Neural cell (in vitro differentiated cells): ENCODE measurements around the gene HDGF. TPM values are rescaled to one million over a fixed set of nuclear protein-coding genes. Genes with fewer than 3 reads are reported as not detected.

ENCODE experiments used
- H2AFZ ChIP-seq: fragments of 200-600, 300-800 bp; sonication (generic), shearing (Covaris generic); 2 replicates; pipeline ENCODE4 v1.6.0; 2014; ENCODE audit warnings: low read depth, mild to moderate bottlenecking, antibody characterized with exemption, low read length, moderate library complexity
- H3F3A ChIP-seq: fragments of 200-600 bp; shearing (Covaris generic); 2 replicates; pipeline ENCODE4 v1.6.1; 2016; ENCODE audit warnings: mild to moderate bottlenecking, moderate library complexity, mixed read lengths, antibody characterized with exemption, low read length; ENCODE audit not compliant: insufficient read depth, poor library complexity, severe bottlenecking
- H3K27ac ChIP-seq: fragments of 200-600, 300-800 bp; sonication (generic), shearing (Covaris generic); 2 replicates; pipeline ENCODE4 v1.5.1; 2014; ENCODE audit warnings: mild to moderate bottlenecking, low read length, moderate library complexity
- H3K27me3 ChIP-seq: fragments of 300-800, 200-600 bp; sonication (generic), shearing (Covaris generic); 2 replicates; pipeline ENCODE4 v1.6.0; 2014; ENCODE audit warnings: mild to moderate bottlenecking, low read depth, low read length, moderate library complexity; ENCODE audit not compliant: insufficient read depth
- H3K36me3 ChIP-seq: fragments of 300-800, 200-600 bp; sonication (generic), shearing (Covaris generic); 2 replicates; pipeline ENCODE4 v1.5.1; 2014; ENCODE audit warnings: mild to moderate bottlenecking, antibody characterized with exemption, low read length, moderate library complexity; ENCODE audit not compliant: insufficient read depth
- H3K4me2 ChIP-seq: fragments of 300-800, 200-600 bp; sonication (generic), shearing (Covaris generic); 2 replicates; pipeline ENCODE4 v1.6.0; 2014; ENCODE audit warnings: mild to moderate bottlenecking, low read length
- H3K4me3 ChIP-seq: fragments of 300-800, 200-600 bp; sonication (generic), shearing (Covaris generic); 2 replicates; pipeline ENCODE4 v1.5.1; 2014; ENCODE audit warnings: mild to moderate bottlenecking, low read length, moderate library complexity
- H3K79me2 ChIP-seq: fragments of 200-600 bp; shearing (Covaris generic); replicated peaks from 2 replicates; pipeline ENCODE4 v1.6.0; 2014; ENCODE audit warnings: mild to moderate bottlenecking, low read length, moderate library complexity; ENCODE audit not compliant: insufficient read depth
- H3K9ac ChIP-seq: fragments of 300-800, 200-600 bp; sonication (generic), shearing (Covaris generic); 2 replicates; pipeline ENCODE4 v1.6.1; 2016; ENCODE audit warnings: mild to moderate bottlenecking, low read length, mixed read lengths
- H3K9me2 ChIP-seq: fragments of 200-600 bp; shearing (Covaris generic); 2 replicates; pipeline ENCODE4 v1.6.1; 2016; ENCODE audit warnings: mild to moderate bottlenecking, low read length, mixed read lengths; ENCODE audit not compliant: insufficient read depth
- H3K9me3 ChIP-seq: fragments of 200-600, 300-800 bp; sonication (generic), shearing (Covaris generic); 2 replicates; pipeline ENCODE4 v1.6.1; 2016; ENCODE audit warnings: mild to moderate bottlenecking, mixed run types, low read length, moderate library complexity, mixed read lengths
- H4K20me1 ChIP-seq: fragments of 200-600 bp; shearing (Covaris generic); 2 replicates; pipeline ENCODE4 v1.6.1; 2016; ENCODE audit warnings: mild to moderate bottlenecking, mixed run types; ENCODE audit not compliant: insufficient read depth
- CTCF ChIP-seq: fragments of 450-650 bp; IDR thresholded peaks from 2 replicates; pipeline ENCODE4 v1.5.1; 2014; ENCODE audit warnings: antibody characterized with exemption, mild to moderate bottlenecking, moderate library complexity; ENCODE audit not compliant: poor library complexity, severe bottlenecking
- EP300 ChIP-seq: fragments of 450-650 bp; conservative IDR thresholded peaks from 2 replicates; pipeline ENCODE4 v1.6.1; 2014; ENCODE audit warnings: antibody characterized with exemption, mild to moderate bottlenecking, moderate library complexity; ENCODE audit not compliant: poor library complexity, severe bottlenecking
- EZH2 ChIP-seq: fragments of 200-600, 300-800 bp; shearing (Covaris generic), sonication (generic); IDR thresholded peaks from 2 replicates; pipeline ENCODE4 v1.6.1; 2014; ENCODE audit warnings: antibody characterized with exemption, low read length, borderline replicate concordance, mild to moderate bottlenecking; ENCODE audit not compliant: insufficient read depth, poor library complexity, severe bottlenecking
- MXI1 ChIP-seq: fragments of 450-650 bp; conservative IDR thresholded peaks from 2 replicates; pipeline ENCODE4 v1.6.1; 2014; ENCODE audit warnings: antibody characterized with exemption, mild to moderate bottlenecking; ENCODE audit not compliant: poor library complexity, severe bottlenecking
- POLR2AphosphoS5 ChIP-seq: IDR thresholded peaks from 2 replicates; pipeline ENCODE4 v1.6.1; 2012
- RAD21 ChIP-seq: fragments of 450-650 bp; conservative IDR thresholded peaks from 2 replicates; pipeline ENCODE4 v1.6.1; 2014; ENCODE audit warnings: antibody characterized with exemption, mild to moderate bottlenecking, moderate library complexity
- REST ChIP-seq: IDR thresholded peaks from 2 replicates; pipeline ENCODE4 v1.6.1; 2012; ENCODE audit warnings: borderline replicate concordance
- SMC3 ChIP-seq: fragments of 450-650 bp; conservative IDR thresholded peaks from 2 replicates; pipeline ENCODE4 v1.6.1; 2014; ENCODE audit warnings: antibody characterized with exemption, mild to moderate bottlenecking, moderate library complexity; ENCODE audit not compliant: poor library complexity
- TAF1 ChIP-seq: IDR thresholded peaks from 2 replicates; pipeline ENCODE4 v1.6.1; 2012; ENCODE audit warnings: low read depth
- polyA plus RNA-seq: library from polyadenylated mRNA; depleted of rRNA; stranded (reverse); fragments of >200 nt; gene quantifications from 2 replicates; pipeline ENCODE4 v1.2.3, GENCODE V29; 2014

Gene HDGF
- polyA plus RNA-seq, 1 donor from 2014 or later: 138 TPM

GRCh38 chr1:156717351-156717750 lies 34.1 kb downstream of the HDGF start:
- H4K20me1 ChIP-seq: no peaks in the 10 kb centered on the region
- H3K27ac ChIP-seq: no peak overlapping the region
- H3K9me3 ChIP-seq: no peaks in the 10 kb centered on the region
- no peaks in the 10 kb centered on the region for H3K36me3 ChIP-seq
- no peak overlapping the region for H3K4me2 ChIP-seq
- H3K9ac ChIP-seq: no peak overlapping the region
- TF ChIP-seq MXI1: no peak
- no peak for TF ChIP-seq EZH2
- TF ChIP-seq RAD21: no peak
- no peak for TF ChIP-seq SMC3
- no peak for TF ChIP-seq POLR2AphosphoS5
- TF ChIP-seq REST: no peak
- no peak for TF ChIP-seq CTCF
- TF ChIP-seq EP300: no peak
- TF ChIP-seq TAF1: no peak
- H3K27me3 ChIP-seq: no peaks in the 10 kb centered on the region
- no peaks in the 10 kb centered on the region for H3K9me2 ChIP-seq
- no peak overlapping the region for H2AFZ ChIP-seq
- H3K79me2 ChIP-seq: no peaks in the 10 kb centered on the region
- no peak overlapping the region for H3K4me3 ChIP-seq
- H3F3A ChIP-seq: no peaks in the 10 kb centered on the region

GRCh38 chr1:156714830-156715229 lies 36.6 kb downstream of the HDGF start:
- Histone ChIP-seq H3K36me3 (no peaks in the 10 kb centered on the region), H3K4me3 (no peak overlapping the region), H4K20me1 (no peaks in the 10 kb centered on the region), H2AFZ (no peak overlapping the region), H3K27me3 (no peaks in the 10 kb centered on the region), H3K4me2 (no peak overlapping the region), H3F3A (no peaks in the 10 kb centered on the region), H3K9ac (no peak overlapping the region), H3K9me3 (no peaks in the 10 kb centered on the region), H3K79me2 (no peaks in the 10 kb centered on the region), H3K27ac (no peak overlapping the region), H3K9me2 (no peaks in the 10 kb centered on the region)
- no peak for TF ChIP-seq POLR2AphosphoS5
- no peak for TF ChIP-seq EP300
- TF ChIP-seq CTCF: no peak
- no peak for TF ChIP-seq SMC3
- no peak for TF ChIP-seq TAF1
- no peak for TF ChIP-seq REST
- TF ChIP-seq MXI1: no peak
- no peak for TF ChIP-seq EZH2
- TF ChIP-seq RAD21: no peak
